IPS-NIHi11 (cell line): ENCODE measurements around the gene TMEM208.

ENCODE experiments used
- DNase-seq: peaks from one replicate; pipeline ENCODE4 v3.0.0; 2012; ENCODE audit warnings: mixed read lengths, low spot score

The TMEM208 gene

GRCh38 chr16:67191995-67192681 is 34.8 kb upstream of the TMEM208 start, which contains the start of gene E2F4:
E2F4 (plus strand) TSS chr16:67192155; CDS start chr16:67192228, 73 bp downstream.
- peak; percentile 98 for DNase-seq

GRCh38 chr16:67192781-67193361 is 34.1 kb upstream of the TMEM208 start:
- DNase-seq: no peak

- DNase-seq: no peak
Measured at GRCh38 chr16:67193536-67193935, 33.4 kb upstream of the TMEM208 start.

- no peak for DNase-seq
Measured at GRCh38 chr16:67194260-67194659, 32.7 kb upstream of the TMEM208 start.

GRCh38 chr16:67195676-67196075 is 31.3 kb upstream of the TMEM208 start:
- DNase-seq: no peak

- no peak for DNase-seq
Measured at GRCh38 chr16:67196881-67197280, 30.0 kb upstream of the TMEM208 start.

- DNase-seq: no peak
Measured at GRCh38 chr16:67197704-67198103, 29.2 kb upstream of the TMEM208 start.

GRCh38 chr16:67198238-67198734 is 28.6 kb upstream of the TMEM208 start:
- peak; percentile 77 for DNase-seq

GRCh38 chr16:67199011-67199807 is 27.7 kb upstream of the TMEM208 start, which contains the start of gene ELMO3:
ELMO3 (plus strand) TSS chr16:67199131; CDS start chr16:67199327, 196 bp downstream.
- DNase-seq: peak; percentile 90

- peak; percentile 66 for DNase-seq
Measured at GRCh38 chr16:67199808-67200198, 27.1 kb upstream of the TMEM208 start.

- DNase-seq: no peak
Measured at GRCh38 chr16:67200491-67200890, 26.4 kb upstream of the TMEM208 start.

GRCh38 chr16:67201411-67202345 is 25.3 kb upstream of the TMEM208 start:
- DNase-seq: no peak

- DNase-seq: no peak
Measured at GRCh38 chr16:67202426-67202825, 24.5 kb upstream of the TMEM208 start.

- DNase-seq: no peak
Measured at GRCh38 chr16:67202956-67203493, 23.9 kb upstream of the TMEM208 start.

- DNase-seq: no peak
Measured at GRCh38 chr16:67204076-67204475, 22.9 kb upstream of the TMEM208 start.

GRCh38 chr16:67206129-67206837 is 20.6 kb upstream of the TMEM208 start:
- DNase-seq: no peak

- peak; percentile 50 for DNase-seq
Measured at GRCh38 chr16:67206838-67207248, 20.1 kb upstream of the TMEM208 start.

GRCh38 chr16:67207249-67208091 is 19.5 kb upstream of the TMEM208 start:
- DNase-seq: peak; percentile 25

GRCh38 chr16:67208154-67208896 is 18.6 kb upstream of the TMEM208 start:
- DNase-seq: no peak
